Measurements from ENCODE around the gene SPSB1. TPM values are rescaled to one million over a fixed set of nuclear protein-coding genes. Genes with fewer than 3 reads are reported as not detected.
A peak's percentile ranks its signal among the peaks of the same experiment; 100 is the strongest.

Gene SPSB1
- total RNA-seq, 2 experiments from 2014 or later: 11.0 to 12.5 TPM

- Mint-ChIP-seq H3K36me3 (peaks cover 1% of the 10 kb centered on the region), H3K9me3 (no peaks in the 10 kb centered on the region), H3K27me3 (no peaks in the 10 kb centered on the region), H3K4me1 (ENCODE audit: low read depth) (peaks cover 2% of the 10 kb centered on the region), H3K4me3 (no peak overlapping the region), H3K27ac (no peak overlapping the region)
- peak; percentile 59 for DNase-seq
- ChIA-PET POLR2A (no interaction called here), CTCF (interaction anchor here (0.6 to 5.2 kb wide), 17 partner anchors 10 to 373 kb away, joined by 3 to 51 read pairs (median 4); partner anchors contain the start of gene H6PD)
- intact Hi-C loops (cut with micrococcal nuclease): no loop called here
Measured at GRCh38 chr1:9249534-9250410, 42.9 kb upstream of the SPSB1 start.

GRCh38 chr1:9250411-9251381 is 42.0 kb upstream of the SPSB1 start:
- CTCF ChIA-PET: interaction anchor here (0.7 to 5.2 kb wide), 14 partner anchors 13 to 243 kb away, joined by 3 to 51 read pairs (median 4); partner anchors contain the start of gene H6PD
- DNase-seq: no peak
- Mint-ChIP-seq H3K27ac (no peak overlapping the region), H3K9me3 (no peaks in the 10 kb centered on the region), H3K36me3 (peaks cover 1% of the 10 kb centered on the region), H3K4me3 (no peak overlapping the region), H3K27me3 (no peaks in the 10 kb centered on the region), H3K4me1 (ENCODE audit: low read depth) (no peaks in the 10 kb centered on the region)
- POLR2A ChIA-PET: no interaction called here
- intact Hi-C loops (cut with micrococcal nuclease): no loop called here

- H3K27ac Mint-ChIP-seq: no peak overlapping the region
- intact Hi-C loops (cut with micrococcal nuclease): no loop called here
- CTCF ChIA-PET: interaction anchor here (0.8 to 5.2 kb wide), 7 partner anchors 15 to 141 kb away, joined by 3 to 51 read pairs (median 5); partner anchors contain the start of gene H6PD
- H3K36me3 Mint-ChIP-seq: no peaks in the 10 kb centered on the region
- H3K4me3 Mint-ChIP-seq: no peak overlapping the region
- H3K27me3 Mint-ChIP-seq: no peaks in the 10 kb centered on the region
- DNase-seq: no peak
- no peaks in the 10 kb centered on the region for H3K4me1 Mint-ChIP-seq (ENCODE audit: low read depth)
- POLR2A ChIA-PET: no interaction called here
- no peaks in the 10 kb centered on the region for H3K9me3 Mint-ChIP-seq
Measured at GRCh38 chr1:9251501-9251900, 41.2 kb upstream of the SPSB1 start.

- CTCF ChIA-PET: interaction anchor here (1.0 to 3.4 kb wide), 3 partner anchors 14 to 241 kb away, joined by 3 to 7 read pairs (median 4); no protein-coding TSS in a partner anchor
Measured at GRCh38 chr1:9253004-9253403, 39.7 kb upstream of the SPSB1 start.

GRCh38 chr1:9253453-9254105 is 39.1 kb upstream of the SPSB1 start:
- H3K27me3 Mint-ChIP-seq: no peaks in the 10 kb centered on the region
- peaks cover 4% of the 10 kb centered on the region for H3K4me1 Mint-ChIP-seq (ENCODE audit: low read depth)
- H3K36me3 Mint-ChIP-seq: peaks cover 5% of the 10 kb centered on the region
- peaks cover 5% of the 10 kb centered on the region for H3K9me3 Mint-ChIP-seq
- ChIA-PET POLR2A (no interaction called here), CTCF (interaction anchor here (0.9 to 3.4 kb wide), 4 partner anchors 13 to 241 kb away, joined by 3 to 7 read pairs (median 4); partner anchors contain the start of gene H6PD)
- intact Hi-C loops (cut with micrococcal nuclease): no loop called here
- no peak overlapping the region for H3K27ac Mint-ChIP-seq
- DNase-seq: no peak
- H3K4me3 Mint-ChIP-seq: no peak overlapping the region

More at GRCh38 chr1:9253004-9253403, 39.7 kb upstream of the SPSB1 start:
- Mint-ChIP-seq H3K36me3 (peaks cover 2% of the 10 kb centered on the region), H3K4me3 (no peak overlapping the region), H3K9me3 (peaks cover under 1% of the 10 kb centered on the region), H3K27me3 (no peaks in the 10 kb centered on the region), H3K4me1 (ENCODE audit: low read depth) (peaks cover under 1% of the 10 kb centered on the region), H3K27ac (no peak overlapping the region)
- no peak for DNase-seq
- POLR2A ChIA-PET: no interaction called here
- intact Hi-C loops (cut with micrococcal nuclease): no loop called here

GRCh38 chr1:9256332-9256731 is 36.4 kb upstream of the SPSB1 start:
- Mint-ChIP-seq H3K4me1 (ENCODE audit: low read depth) (peaks cover 7% of the 10 kb centered on the region), H3K9me3 (peaks cover 25% of the 10 kb centered on the region), H3K27me3 (no peaks in the 10 kb centered on the region), H3K4me3 (no peak overlapping the region), H3K27ac (no peak overlapping the region), H3K36me3 (peaks cover 10% of the 10 kb centered on the region)
- ChIA-PET CTCF (interaction anchor here (1.2 kb wide), 1 partner anchor 146 kb away, joined by 3 read pairs; no protein-coding TSS in a partner anchor), POLR2A (no interaction called here)
- intact Hi-C loops (cut with micrococcal nuclease): no loop called here
- DNase-seq: no peak

- peaks cover 10% of the 10 kb centered on the region for H3K36me3 Mint-ChIP-seq
- H3K4me1 Mint-ChIP-seq (ENCODE audit: low read depth): peaks cover 7% of the 10 kb centered on the region
- H3K27ac Mint-ChIP-seq: no peak overlapping the region
- H3K9me3 Mint-ChIP-seq: peaks cover 25% of the 10 kb centered on the region
- intact Hi-C loops (cut with micrococcal nuclease): no loop called here
- no peaks in the 10 kb centered on the region for H3K27me3 Mint-ChIP-seq
- CTCF ChIA-PET: interaction anchor here (0.6 kb wide), 1 partner anchor 9 kb away, joined by 3 read pairs; no protein-coding TSS in a partner anchor
- H3K4me3 Mint-ChIP-seq: no peak overlapping the region
- POLR2A ChIA-PET: no interaction called here
- no peak for DNase-seq
Measured at GRCh38 chr1:9257851-9258250, 34.8 kb upstream of the SPSB1 start.

- ChIA-PET POLR2A (no interaction called here), CTCF (no interaction called here)
- intact Hi-C loops (cut with micrococcal nuclease): no loop called here
- DNase-seq: no peak
- Mint-ChIP-seq H3K36me3 (peaks cover 10% of the 10 kb centered on the region), H3K4me1 (ENCODE audit: low read depth) (peaks cover 7% of the 10 kb centered on the region), H3K9me3 (peaks cover 25% of the 10 kb centered on the region), H3K27me3 (no peaks in the 10 kb centered on the region), H3K4me3 (no peak overlapping the region), H3K27ac (no peak overlapping the region)
Measured at GRCh38 chr1:9258629-9259028, 34.1 kb upstream of the SPSB1 start.

- no peak for DNase-seq
- intact Hi-C loops (cut with micrococcal nuclease): no loop called here
- CTCF ChIA-PET: no interaction called here
- Mint-ChIP-seq H3K9me3 (peaks cover 25% of the 10 kb centered on the region), H3K27me3 (no peaks in the 10 kb centered on the region), H3K27ac (no peak overlapping the region), H3K4me1 (ENCODE audit: low read depth) (peaks cover 7% of the 10 kb centered on the region), H3K36me3 (peaks cover 10% of the 10 kb centered on the region), H3K4me3 (no peak overlapping the region)
- POLR2A ChIA-PET: no interaction called here
Measured at GRCh38 chr1:9260059-9260766, 32.5 kb upstream of the SPSB1 start.

GRCh38 chr1:9261496-9261895 is 31.2 kb upstream of the SPSB1 start:
- Mint-ChIP-seq H3K36me3 (peaks cover 10% of the 10 kb centered on the region), H3K27ac (no peak overlapping the region), H3K27me3 (no peaks in the 10 kb centered on the region), H3K9me3 (peaks cover 25% of the 10 kb centered on the region), H3K4me3 (no peak overlapping the region), H3K4me1 (ENCODE audit: low read depth) (peaks cover 7% of the 10 kb centered on the region)
- CTCF ChIA-PET: no interaction called here
- DNase-seq: no peak
- intact Hi-C loops (cut with micrococcal nuclease): no loop called here
- POLR2A ChIA-PET: no interaction called here
